Stimulated activated naive CD8-positive, alpha-beta T cell treated with anti-CD3 and anti-CD28 coated beads, Interleukin-15, amount 100 ng/mL, for 72 hours (primary cell): Measurements from ENCODE around the gene PEX5L.
"Not testable (repeated sequence)": the region's sequence is repeated elsewhere in the genome, so short reads cannot be mapped to it uniquely, and the experiment has no call there.

Source experiments
- ATAC-seq: fragments of 150-1000 bp; cut with Tn5 transposase; 2 replicates; pipeline ENCODE4 v1.10.0; 2021; ENCODE audit warnings: mild to moderate bottlenecking, moderate library complexity
- DNase-seq, 2 donors: peaks; one replicate each; pipeline ENCODE4 v3.0.0; 2021 to 2022
- H3K27ac Mint-ChIP-seq, 2 donors: one replicate each; pipeline ENCODE4 v1.8.0; 2022; ENCODE audit warnings: mild to moderate bottlenecking in 2 of 2, mixed read lengths in 2 of 2, moderate library complexity in 2 of 2
- H3K27me3 Mint-ChIP-seq: one replicate; pipeline ENCODE4 v1.8.0; 2022; ENCODE audit warnings: mixed read lengths
- H3K4me1 Mint-ChIP-seq: one replicate; pipeline ENCODE4 v1.8.0; 2022; ENCODE audit warnings: mild to moderate bottlenecking, mixed read lengths
- H3K4me3 Mint-ChIP-seq, 2 donors: one replicate each; pipeline ENCODE4 v1.8.0; 2022; ENCODE audit warnings: mild to moderate bottlenecking in 2 of 2, mixed read lengths in 2 of 2, moderate library complexity in 1 of 2
- H3K9me3 Mint-ChIP-seq, 2 donors: one replicate each; pipeline ENCODE4 v1.8.0; 2022; ENCODE audit warnings: mixed read lengths in 2 of 2

Gene PEX5L

DNA sequence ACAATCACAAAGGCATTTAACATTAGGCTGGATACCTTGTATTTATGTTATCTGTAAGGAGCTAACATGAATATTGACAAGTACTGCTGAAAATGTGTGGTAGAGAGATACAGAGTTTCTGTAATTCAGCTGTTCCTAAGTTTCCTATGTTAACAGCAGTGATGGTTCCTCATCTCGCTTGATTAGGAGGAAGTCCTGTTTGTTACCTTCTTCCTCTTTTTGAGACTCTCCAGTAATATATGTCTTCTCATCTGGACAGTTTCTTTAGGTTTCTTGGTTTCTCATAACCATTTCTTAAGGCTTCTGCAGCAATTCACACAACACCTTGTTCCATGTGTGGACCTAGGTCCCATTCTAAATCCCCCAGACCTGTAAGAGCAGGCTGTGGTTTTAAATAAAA lies 11.4 kb upstream of the PEX5L start:
- no peaks in the 10 kb centered on the region for H3K4me1 Mint-ChIP-seq
- H3K27me3 Mint-ChIP-seq: no peaks in the 10 kb centered on the region
- ATAC-seq (no peak), DNase-seq (no peak)
- H3K4me3 Mint-ChIP-seq: no peak overlapping the region
- no peak overlapping the region for H3K27ac Mint-ChIP-seq
- no peaks in the 10 kb centered on the region for H3K9me3 Mint-ChIP-seq

DNA sequence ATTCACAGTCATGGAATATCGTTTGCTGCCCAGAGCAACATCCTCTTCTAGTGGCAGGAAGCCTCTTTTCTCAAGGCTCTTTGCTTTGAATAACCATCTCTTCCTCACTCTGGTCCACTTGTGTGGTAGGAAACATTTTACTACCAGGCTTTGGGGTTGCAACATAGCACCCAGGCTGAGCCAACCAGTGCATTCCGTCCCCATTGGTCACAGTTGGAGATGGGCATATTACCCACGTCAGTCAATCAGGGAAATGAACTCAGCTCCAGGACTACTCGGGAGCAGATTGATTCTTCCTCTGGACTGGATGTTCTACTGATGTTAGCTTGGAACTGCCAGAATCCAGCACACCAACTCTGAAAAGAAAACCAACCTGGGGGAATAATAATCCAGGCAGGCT lies 4.2 kb upstream of the PEX5L start:
- Mint-ChIP-seq H3K27ac (no peak overlapping the region), H3K9me3 (peaks cover 0 to 4% of the 10 kb centered on the region in 2 donors), H3K27me3 (peaks cover 47% of the 10 kb centered on the region), H3K4me3 (no peak overlapping the region), H3K4me1 (peaks cover 14% of the 10 kb centered on the region)
- ATAC-seq (no peak), DNase-seq (no peak)

DNA sequence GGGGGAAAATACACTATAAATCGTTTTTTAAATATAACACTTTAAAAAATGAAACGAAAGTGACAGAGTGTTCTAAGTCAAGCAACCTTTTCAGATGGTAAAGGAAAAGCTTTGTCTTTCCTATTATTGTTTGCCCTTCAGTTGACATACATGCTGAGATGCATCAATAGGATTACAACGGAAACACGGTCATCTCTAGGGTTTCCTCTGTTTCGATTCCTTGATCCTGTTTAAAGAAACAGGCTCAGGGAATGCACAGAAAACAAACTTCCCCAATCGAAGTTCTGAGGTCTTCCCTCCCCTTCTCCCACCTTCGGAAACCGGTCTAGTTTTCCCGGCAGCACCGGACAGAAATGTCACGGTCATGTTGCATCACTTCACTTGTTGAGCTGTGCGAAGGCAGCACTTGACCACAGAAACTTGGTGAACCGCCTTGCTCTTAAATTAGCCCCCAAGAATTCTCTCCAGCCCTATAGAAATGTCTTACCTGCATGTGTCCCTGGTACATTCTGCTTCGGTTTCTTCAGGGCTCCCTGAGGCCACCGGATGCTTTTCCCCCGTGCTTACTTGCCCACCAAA lies 556 bp downstream of the PEX5L start:
- Mint-ChIP-seq H3K27ac (no peak overlapping the region), H3K27me3 (peaks cover 72% of the 10 kb centered on the region), H3K4me1 (peaks cover 14% of the 10 kb centered on the region), H3K9me3 (no peaks in the 10 kb centered on the region), H3K4me3 (peak overlapping the region; percentile 84 to 89)
- peak; percentile 54 for ATAC-seq
- DNase-seq: no peak

DNA sequence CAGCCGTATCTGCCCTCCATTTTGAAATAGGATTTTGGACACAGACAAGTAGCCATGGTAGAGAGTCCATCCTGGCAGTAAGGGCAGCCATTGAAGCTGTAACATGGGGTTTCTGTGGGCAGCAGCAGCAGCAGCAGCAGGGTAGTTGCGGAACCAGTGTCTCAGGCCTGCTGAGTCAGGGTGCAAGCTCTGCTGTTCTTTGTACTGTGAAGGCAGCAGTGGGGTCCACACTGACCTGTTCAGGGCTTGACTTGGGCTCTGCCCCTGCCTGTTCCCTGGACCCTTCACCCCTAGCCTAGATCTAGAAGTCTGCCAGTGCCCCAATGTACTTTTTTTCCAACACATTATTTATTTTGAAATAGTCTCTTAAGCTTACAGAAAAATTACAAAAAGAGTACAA lies 9.7 kb downstream of the PEX5L start:
- no peak for DNase-seq
- no peak for ATAC-seq
- no peak overlapping the region for H3K4me3 Mint-ChIP-seq
- no peaks in the 10 kb centered on the region for H3K9me3 Mint-ChIP-seq
- H3K27ac Mint-ChIP-seq: no peak overlapping the region
- peaks cover 2% of the 10 kb centered on the region for H3K27me3 Mint-ChIP-seq
- no peaks in the 10 kb centered on the region for H3K4me1 Mint-ChIP-seq

DNA sequence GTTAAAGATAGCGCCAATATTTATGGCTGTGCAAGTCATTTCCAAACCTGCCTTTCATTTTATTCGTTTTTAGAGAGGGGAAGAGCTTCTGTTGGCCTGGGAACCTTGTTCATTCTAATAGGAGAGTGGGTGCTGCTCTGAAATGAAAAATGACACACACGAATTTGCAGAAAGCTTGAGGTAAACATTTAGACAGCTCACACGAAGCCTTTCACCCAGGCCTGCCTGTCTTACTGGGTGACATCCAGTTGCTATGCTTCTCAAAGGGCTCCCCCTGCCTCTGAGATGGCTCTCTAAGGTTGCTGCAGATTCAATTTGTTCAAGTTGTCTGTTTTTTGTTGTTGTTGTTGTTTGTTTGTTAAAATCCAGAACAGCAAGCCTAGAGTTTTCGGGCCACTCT lies 18.2 kb downstream of the PEX5L start:
- Mint-ChIP-seq H3K27me3 (no peaks in the 10 kb centered on the region), H3K4me3 (no peak overlapping the region), H3K9me3 (no peaks in the 10 kb centered on the region), H3K4me1 (no peaks in the 10 kb centered on the region), H3K27ac (no peak overlapping the region)
- ATAC-seq (no peak), DNase-seq (no peak)

DNA sequence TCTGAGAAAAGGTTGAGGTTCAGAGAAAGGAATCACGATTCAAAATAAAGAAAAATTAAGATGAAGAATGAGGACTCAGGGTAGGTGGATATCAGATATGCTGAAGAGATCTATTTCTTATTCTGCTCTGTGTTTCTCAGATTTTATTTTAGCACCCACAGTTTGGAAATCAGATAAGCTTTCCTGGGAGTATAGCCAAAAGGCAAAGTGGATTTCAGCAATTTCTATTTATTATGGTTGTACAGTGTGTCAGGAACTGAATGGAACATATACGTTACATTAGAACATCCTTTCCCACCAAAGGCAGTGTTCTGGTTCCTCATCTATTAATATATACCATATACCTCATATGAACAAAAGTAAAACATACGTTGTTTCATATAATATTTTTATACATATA lies 18.9 kb downstream of the PEX5L start:
- ATAC-seq (no peak), DNase-seq (no peak)
- H3K27me3 Mint-ChIP-seq: no peaks in the 10 kb centered on the region
- H3K4me3 Mint-ChIP-seq: no peak overlapping the region
- no peaks in the 10 kb centered on the region for H3K4me1 Mint-ChIP-seq
- H3K27ac Mint-ChIP-seq: no peak overlapping the region
- H3K9me3 Mint-ChIP-seq: no peaks in the 10 kb centered on the region

DNA sequence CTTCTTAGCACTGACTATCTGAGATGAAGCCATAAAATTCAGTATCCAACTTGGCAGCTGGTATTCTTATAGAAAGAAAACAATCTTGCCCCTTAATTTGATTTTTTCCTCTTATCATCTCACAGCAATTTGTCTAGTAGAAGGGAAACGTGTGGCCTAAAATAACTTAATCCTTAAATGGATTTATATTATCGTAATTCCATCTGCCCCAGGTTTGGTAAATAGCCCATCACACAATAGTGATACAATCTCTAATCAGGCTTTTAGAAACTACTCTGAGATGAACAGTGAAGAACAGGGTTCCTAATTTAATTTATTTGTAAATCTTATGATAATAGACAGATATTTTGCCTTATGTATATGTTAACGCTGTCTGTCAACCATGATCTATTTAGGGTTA lies 24.8 kb downstream of the PEX5L start:
- no peaks in the 10 kb centered on the region for H3K27me3 Mint-ChIP-seq
- H3K9me3 Mint-ChIP-seq: peaks cover 6 to 16% of the 10 kb centered on the region in 2 donors

DNA sequence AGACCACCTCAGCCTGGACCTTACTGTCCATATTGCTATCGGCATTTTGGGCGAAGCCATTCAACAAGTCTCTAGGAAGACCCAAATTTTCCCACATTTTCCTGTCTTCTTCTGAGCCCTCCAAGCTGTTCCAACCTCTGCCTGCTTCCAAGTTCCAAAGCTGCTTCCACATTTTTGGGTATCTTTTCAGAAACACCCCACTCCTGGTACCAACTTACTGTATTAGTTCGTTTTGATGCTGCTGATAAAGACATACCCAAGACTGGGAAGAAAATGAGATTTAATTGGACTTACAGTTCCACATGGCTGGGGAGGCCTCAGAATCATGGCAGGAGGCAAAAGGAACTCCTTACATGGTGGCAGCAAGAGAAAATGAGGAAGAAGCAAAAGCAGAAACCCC lies 28.4 kb downstream of the PEX5L start:
- not testable (repeated sequence) for H3K4me1 Mint-ChIP-seq, H3K27ac Mint-ChIP-seq, H3K27me3 Mint-ChIP-seq, ATAC-seq, DNase-seq, H3K4me3 Mint-ChIP-seq
- H3K9me3 Mint-ChIP-seq: peaks cover 6 to 21% of the 10 kb centered on the region in 2 donors

More for the DNA sequence above, 24.8 kb downstream of the PEX5L start:
- ATAC-seq (no peak), DNase-seq (no peak)
- no peak overlapping the region for H3K27ac Mint-ChIP-seq
- H3K4me3 Mint-ChIP-seq: no peak overlapping the region
- H3K4me1 Mint-ChIP-seq: no peaks in the 10 kb centered on the region

DNA sequence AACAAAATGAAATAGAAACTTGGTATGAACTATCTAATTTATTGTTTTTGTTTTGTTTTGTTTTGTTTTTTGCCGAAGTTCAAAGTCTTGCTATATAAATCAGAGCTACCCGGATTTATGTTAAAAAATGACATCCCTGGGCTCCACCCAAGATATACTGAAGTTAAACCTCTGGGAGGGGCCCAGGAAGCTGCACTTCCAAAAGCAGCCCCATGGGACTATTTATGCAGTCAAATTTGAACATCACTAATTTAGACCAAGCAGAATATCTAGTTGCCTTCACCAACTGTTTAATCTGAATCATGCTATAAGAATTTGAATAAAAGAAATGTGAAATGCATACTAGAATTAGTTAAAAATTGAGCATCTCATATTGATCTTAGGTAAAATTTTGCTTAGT lies 32.2 kb downstream of the PEX5L start:
- ATAC-seq: no peak
- H3K4me1 Mint-ChIP-seq: no peaks in the 10 kb centered on the region
- peaks cover 6 to 21% of the 10 kb centered on the region in 2 donors for H3K9me3 Mint-ChIP-seq
- H3K4me3 Mint-ChIP-seq: no peak overlapping the region
- no peaks in the 10 kb centered on the region for H3K27me3 Mint-ChIP-seq
- DNase-seq: no peak
- H3K27ac Mint-ChIP-seq: no peak overlapping the region

DNA sequence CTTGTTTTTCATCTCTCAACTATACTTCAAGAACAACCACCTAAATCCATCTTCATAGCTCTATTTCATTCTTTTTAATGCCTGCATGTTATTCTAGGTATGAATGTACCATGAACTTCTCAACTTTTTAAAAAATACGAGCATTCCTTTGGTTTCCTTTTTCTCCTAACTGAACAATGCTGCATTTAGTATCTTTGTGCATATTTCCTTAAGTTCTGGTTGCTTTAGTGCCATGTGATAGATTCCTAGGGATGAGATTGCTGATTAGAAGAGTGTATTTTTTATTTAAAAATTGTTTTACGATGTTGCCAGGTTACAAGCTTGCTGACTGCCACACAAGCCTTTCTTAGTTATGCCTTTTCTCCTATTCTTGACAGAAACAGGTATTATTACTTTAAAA lies 34.7 kb downstream of the PEX5L start:
- Mint-ChIP-seq H3K27me3 (no peaks in the 10 kb centered on the region), H3K4me1 (no peaks in the 10 kb centered on the region), H3K9me3 (peaks cover 0 to 6% of the 10 kb centered on the region in 2 donors), H3K27ac (peak overlapping the region in 1 of 2 donors; percentile 15), H3K4me3 (no peak overlapping the region)
- no peak for ATAC-seq
- DNase-seq: no peak

DNA sequence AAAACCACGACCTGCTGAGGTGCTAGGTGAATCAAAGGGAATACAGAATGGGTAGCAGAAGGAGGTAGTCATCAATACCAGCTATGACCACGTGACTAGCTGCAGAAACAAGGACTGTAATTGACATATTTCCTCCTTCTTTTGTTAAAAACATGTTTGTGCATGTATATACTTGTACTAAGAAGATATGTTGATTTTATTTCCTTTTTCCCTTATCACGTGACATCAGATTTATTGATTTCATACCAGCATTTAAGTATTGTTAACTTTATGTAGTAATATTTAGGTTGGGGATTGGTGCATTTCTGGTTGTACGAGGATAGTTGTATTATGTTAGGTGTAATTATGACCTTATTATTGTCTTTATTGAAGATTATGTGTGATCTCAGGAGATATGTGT lies 36.2 kb downstream of the PEX5L start:
- Mint-ChIP-seq H3K4me3 (no peak overlapping the region), H3K4me1 (no peaks in the 10 kb centered on the region), H3K27ac (no peak overlapping the region), H3K27me3 (no peaks in the 10 kb centered on the region), H3K9me3 (no peaks in the 10 kb centered on the region)
- ATAC-seq (no peak), DNase-seq (no peak)

DNA sequence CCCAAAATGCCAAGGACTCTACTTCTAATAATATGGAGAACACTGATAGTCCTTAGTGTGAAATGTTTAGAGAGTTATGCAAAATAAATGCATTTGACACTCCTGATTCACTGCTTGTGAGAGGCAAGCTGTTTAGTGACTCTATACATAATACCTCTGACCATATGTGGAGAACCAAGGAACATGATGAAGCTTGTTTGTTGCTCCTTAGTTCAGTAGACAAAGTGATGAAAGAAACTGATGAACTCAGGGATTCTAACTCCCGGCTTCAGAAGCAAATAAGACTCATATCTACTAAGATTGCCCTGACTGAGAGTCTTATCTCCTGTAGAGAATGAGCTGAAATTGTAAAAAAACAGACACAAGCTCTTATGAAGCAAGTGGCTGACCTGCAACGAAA lies 41.3 kb downstream of the PEX5L start:
- no peak overlapping the region for H3K4me3 Mint-ChIP-seq
- no peak overlapping the region for H3K27ac Mint-ChIP-seq
- ATAC-seq (no peak), DNase-seq (no peak)
- no peaks in the 10 kb centered on the region for H3K9me3 Mint-ChIP-seq
- no peaks in the 10 kb centered on the region for H3K27me3 Mint-ChIP-seq
- no peaks in the 10 kb centered on the region for H3K4me1 Mint-ChIP-seq

DNA sequence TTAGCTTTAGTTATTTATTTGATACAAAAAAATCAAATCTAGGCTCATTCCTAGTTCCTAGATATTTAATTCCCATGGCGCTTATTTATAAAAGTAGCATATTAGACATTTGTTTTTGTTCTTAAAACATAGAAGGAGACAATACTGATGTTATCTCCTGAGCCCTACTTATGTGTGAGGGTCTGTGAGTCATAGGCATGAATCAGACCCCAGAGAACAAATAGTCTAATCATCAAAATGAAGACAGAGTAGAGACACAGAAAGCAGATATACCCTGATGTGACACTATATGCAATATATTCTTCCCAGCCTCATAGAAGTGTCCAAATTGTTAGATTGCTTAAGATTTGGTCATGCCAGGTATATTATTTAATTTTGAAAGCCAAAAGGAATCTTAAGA lies 44.9 kb downstream of the PEX5L start:
- H3K4me1 Mint-ChIP-seq: no peaks in the 10 kb centered on the region

DNA sequence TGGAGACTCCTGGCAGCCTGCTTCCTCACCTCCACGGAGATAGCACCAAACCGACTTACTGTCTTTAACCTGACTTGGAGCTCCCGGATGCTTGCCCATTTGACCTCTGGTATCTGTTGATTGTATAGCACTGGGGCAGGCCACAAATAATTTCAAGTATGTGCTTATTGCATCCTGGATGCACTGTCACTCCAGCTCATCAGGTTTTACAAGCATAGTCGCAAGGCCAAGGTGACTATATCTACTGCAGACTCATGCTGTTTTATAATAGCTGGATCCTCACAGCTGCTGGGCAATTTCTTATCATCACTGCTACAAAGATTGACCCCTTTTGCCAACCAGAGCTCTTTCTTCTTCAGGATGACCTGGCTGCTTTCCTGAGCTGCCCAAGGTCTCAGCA lies 45.6 kb downstream of the PEX5L start:
- DNase-seq (no peak), ATAC-seq (no peak)
- Mint-ChIP-seq H3K27ac (no peak overlapping the region), H3K27me3 (no peaks in the 10 kb centered on the region), H3K4me1 (no peaks in the 10 kb centered on the region), H3K4me3 (no peak overlapping the region), H3K9me3 (no peaks in the 10 kb centered on the region)

More for the DNA sequence above, 44.9 kb downstream of the PEX5L start:
- no peak overlapping the region for H3K27ac Mint-ChIP-seq
- H3K27me3 Mint-ChIP-seq: no peaks in the 10 kb centered on the region
- no peaks in the 10 kb centered on the region for H3K9me3 Mint-ChIP-seq
- ATAC-seq: no peak
- H3K4me3 Mint-ChIP-seq: no peak overlapping the region
- no peak for DNase-seq

DNA sequence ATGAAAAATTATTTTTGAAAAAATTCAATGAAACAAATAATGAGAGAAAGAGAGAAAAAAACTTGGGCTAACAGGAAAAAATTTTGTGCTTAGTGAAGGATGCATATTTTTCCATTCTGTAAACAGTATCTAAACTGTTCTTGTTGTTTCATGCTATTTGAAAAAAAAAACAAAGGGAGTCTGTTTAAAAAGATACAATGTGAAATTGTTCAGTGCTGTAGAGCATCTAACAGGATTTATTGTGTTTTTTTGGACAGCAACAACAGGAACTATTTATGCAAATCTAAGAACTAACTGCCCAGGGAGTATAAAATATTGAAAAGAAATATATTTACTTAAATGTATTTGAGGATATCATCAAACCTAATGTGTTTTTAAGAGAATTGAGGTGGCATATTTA lies 55.1 kb downstream of the PEX5L start:
- no peak overlapping the region for H3K4me3 Mint-ChIP-seq
- no peak overlapping the region for H3K27ac Mint-ChIP-seq
- ATAC-seq: no peak
- H3K9me3 Mint-ChIP-seq: no peaks in the 10 kb centered on the region
- DNase-seq: no peak
- H3K27me3 Mint-ChIP-seq: no peaks in the 10 kb centered on the region
- H3K4me1 Mint-ChIP-seq: no peaks in the 10 kb centered on the region

DNA sequence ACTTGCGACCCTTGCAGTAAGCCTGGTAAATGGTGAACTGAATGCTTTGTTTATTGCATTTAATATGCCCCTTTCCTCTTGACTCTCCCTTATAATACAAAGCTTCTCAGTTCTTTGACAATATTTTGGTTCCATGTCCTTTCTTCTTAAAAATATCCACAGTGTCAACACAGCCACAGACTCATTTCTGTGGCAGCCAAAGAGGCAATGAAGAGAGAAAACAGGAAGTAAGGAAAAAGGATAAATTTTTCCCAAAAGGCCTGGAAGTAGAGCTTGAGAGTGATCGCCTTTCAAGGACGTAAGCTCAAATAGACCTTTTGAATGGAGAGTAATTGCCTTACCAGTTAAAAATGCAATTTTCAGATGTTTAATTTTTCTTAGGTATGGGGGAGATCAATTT lies 59.4 kb downstream of the PEX5L start:
- Mint-ChIP-seq H3K27ac (no peak overlapping the region), H3K9me3 (no peaks in the 10 kb centered on the region), H3K4me3 (no peak overlapping the region), H3K4me1 (no peaks in the 10 kb centered on the region), H3K27me3 (no peaks in the 10 kb centered on the region)
- no peak for ATAC-seq
- DNase-seq: no peak

DNA sequence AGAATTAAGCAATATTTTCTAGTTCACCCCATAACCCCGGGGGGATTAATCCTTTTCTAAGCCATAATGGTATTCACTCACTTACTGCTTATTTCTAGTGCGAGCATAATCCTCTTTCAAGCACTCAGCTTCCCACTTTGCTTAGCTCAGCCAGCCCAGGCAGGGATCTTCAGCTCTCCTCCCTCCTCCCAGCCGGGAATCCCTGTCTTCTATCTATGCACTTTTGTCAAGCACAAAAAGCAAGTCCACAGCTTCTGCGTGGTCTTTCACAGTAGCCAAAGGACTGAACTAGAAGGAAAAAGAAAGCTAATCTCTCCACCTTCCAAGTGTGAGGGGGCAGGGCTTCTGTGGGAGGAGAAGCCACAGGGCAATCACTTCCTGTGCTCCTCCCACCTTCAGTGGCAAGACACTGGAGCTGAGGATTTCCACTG lies 62.8 kb downstream of the PEX5L start:
- Mint-ChIP-seq H3K4me1 (no peaks in the 10 kb centered on the region), H3K27ac (no peak overlapping the region), H3K9me3 (no peaks in the 10 kb centered on the region), H3K4me3 (no peak overlapping the region), H3K27me3 (no peaks in the 10 kb centered on the region)
- ATAC-seq (no peak), DNase-seq (no peak)
